ENCODE results near the gene OMD.

The OMD gene

DNA sequence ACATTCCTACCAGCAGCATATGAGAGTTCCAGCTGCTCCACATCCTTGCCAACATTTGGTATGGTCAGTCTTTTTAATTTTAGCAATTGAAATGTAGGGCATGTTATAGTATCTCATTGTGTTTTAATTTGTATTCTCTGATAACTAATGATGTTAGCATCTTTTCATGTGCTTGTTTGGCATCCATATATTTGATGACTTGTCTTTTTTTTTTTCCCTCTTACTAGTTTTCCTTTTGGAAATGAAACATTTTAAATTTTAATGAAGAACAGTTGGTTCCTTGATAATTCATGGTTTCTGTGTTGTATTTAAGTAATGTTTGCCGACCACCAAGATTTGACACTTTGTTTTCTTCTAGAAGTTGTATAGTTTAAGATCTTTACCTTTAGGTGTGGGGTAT is 28.7 kb downstream of the OMD start:
- Histone ChIP-seq H3K27ac (ENCODE audit: low read length) (no peak overlapping the region), H3K4me1 (ENCODE audit: control insufficient read depth, insufficient read depth, low read length) (no peaks in the 10 kb centered on the region), H3K27me3 (ENCODE audit: control insufficient read depth, insufficient read depth, low read length) (no peaks in the 10 kb centered on the region), H3K4me3 (ENCODE audit: low read length) (no peak overlapping the region), H3K9me3 (ENCODE audit: control insufficient read depth, insufficient read depth, low read length) (no peaks in the 10 kb centered on the region), H3K36me3 (ENCODE audit: control insufficient read depth, insufficient read depth, low read length) (no peaks in the 10 kb centered on the region)
- WGBS (ENCODE audit: insufficient coverage, insufficient read length) = no CpG with 5 or more reads among the region's 1 CpG
- DNase-seq (ENCODE audit: low read depth, low spot score) = no peak

DNA sequence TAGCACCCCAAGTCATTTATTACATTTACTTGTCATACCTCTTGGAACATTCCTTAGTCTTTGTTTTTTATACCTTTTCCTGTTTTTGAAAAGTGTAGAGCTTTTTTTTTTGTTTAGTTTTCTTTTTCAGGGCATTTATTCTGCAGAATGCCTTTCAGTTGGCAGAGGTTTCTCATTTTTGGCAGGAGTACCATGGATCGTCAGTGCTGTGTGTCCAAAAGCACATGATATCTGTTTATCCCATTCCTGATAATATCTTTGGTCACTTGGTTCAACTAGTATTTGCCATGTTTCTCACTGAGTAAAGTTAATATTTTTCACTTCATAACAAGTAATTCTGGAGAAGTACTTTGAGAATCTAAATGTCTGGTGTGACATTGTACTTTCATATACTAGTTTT is 30.6 kb downstream of the OMD start:
- WGBS (ENCODE audit: insufficient coverage, insufficient read length) = no CpG with 5 or more reads among the region's 1 CpG
- H3K27ac ChIP-seq (ENCODE audit: low read length) = no peak overlapping the region
- H3K9me3 ChIP-seq (ENCODE audit: control insufficient read depth, insufficient read depth, low read length) = no peaks in the 10 kb centered on the region
- H3K4me3 ChIP-seq (ENCODE audit: low read length) = no peak overlapping the region
- no peaks in the 10 kb centered on the region for H3K36me3 ChIP-seq (ENCODE audit: control insufficient read depth, insufficient read depth, low read length)
- no peaks in the 10 kb centered on the region for H3K4me1 ChIP-seq (ENCODE audit: control insufficient read depth, insufficient read depth, low read length)
- no peaks in the 10 kb centered on the region for H3K27me3 ChIP-seq (ENCODE audit: control insufficient read depth, insufficient read depth, low read length)
- no peak for DNase-seq (ENCODE audit: low read depth, low spot score)

DNA sequence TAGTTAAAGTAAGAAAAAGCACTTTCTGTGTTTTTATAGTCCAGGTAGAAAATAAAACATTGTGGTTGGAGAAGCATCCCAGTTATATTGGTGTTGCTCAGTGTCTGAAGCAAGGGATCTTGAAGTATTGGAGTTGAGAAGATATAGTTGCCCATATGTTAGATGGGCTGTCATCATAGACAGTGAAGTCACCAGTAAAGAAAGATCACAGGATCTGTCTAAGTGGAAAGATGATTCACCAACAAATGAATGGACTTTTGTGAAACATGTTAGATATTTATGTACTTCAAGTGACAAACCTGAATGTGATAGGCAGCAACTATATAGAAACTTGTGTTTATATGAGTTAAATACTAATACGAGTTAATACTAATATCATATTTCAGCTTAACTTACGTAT is 31.6 kb downstream of the OMD start:
- Histone ChIP-seq H3K27me3 (ENCODE audit: control insufficient read depth, insufficient read depth, low read length) (no peaks in the 10 kb centered on the region), H3K4me1 (ENCODE audit: control insufficient read depth, insufficient read depth, low read length) (no peaks in the 10 kb centered on the region), H3K4me3 (ENCODE audit: low read length) (no peak overlapping the region), H3K36me3 (ENCODE audit: control insufficient read depth, insufficient read depth, low read length) (no peaks in the 10 kb centered on the region), H3K9me3 (ENCODE audit: control insufficient read depth, insufficient read depth, low read length) (no peaks in the 10 kb centered on the region), H3K27ac (ENCODE audit: low read length) (no peak overlapping the region)
- no CpG with 5 or more reads among the region's 2 CpGs for WGBS (ENCODE audit: insufficient coverage, insufficient read length)
- DNase-seq (ENCODE audit: low read depth, low spot score) = no peak

DNA sequence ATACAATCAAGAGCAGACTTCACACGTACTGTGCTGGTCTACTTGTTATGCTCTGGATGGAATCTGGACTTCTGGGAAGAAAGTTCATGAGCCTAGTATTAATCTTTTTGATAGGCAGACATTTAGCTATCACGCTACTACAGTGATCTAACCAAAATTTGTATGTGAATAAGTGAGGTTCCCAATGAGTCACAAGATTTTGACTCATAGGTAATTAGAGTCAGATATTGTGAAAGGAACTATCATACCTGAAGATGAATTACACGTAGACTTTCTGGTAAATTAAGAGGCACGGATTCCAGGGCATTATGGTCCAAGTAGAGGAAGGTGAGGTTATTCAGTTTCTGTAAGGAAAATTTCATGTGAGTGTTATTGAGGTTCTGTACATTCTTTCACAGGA is 38.3 kb downstream of the OMD start:
- no peaks in the 10 kb centered on the region for H3K27me3 ChIP-seq (ENCODE audit: control insufficient read depth, insufficient read depth, low read length)
- H3K9me3 ChIP-seq (ENCODE audit: control insufficient read depth, insufficient read depth, low read length) = no peaks in the 10 kb centered on the region
- H3K4me3 ChIP-seq (ENCODE audit: low read length) = no peak overlapping the region
- H3K27ac ChIP-seq (ENCODE audit: low read length) = no peak overlapping the region
- no peaks in the 10 kb centered on the region for H3K36me3 ChIP-seq (ENCODE audit: control insufficient read depth, insufficient read depth, low read length)
- DNase-seq (ENCODE audit: low read depth, low spot score) = no peak
- H3K4me1 ChIP-seq (ENCODE audit: control insufficient read depth, insufficient read depth, low read length) = no peaks in the 10 kb centered on the region
- WGBS (ENCODE audit: insufficient coverage, insufficient read length) = no CpG with 5 or more reads among the region's 4 CpGs

DNA sequence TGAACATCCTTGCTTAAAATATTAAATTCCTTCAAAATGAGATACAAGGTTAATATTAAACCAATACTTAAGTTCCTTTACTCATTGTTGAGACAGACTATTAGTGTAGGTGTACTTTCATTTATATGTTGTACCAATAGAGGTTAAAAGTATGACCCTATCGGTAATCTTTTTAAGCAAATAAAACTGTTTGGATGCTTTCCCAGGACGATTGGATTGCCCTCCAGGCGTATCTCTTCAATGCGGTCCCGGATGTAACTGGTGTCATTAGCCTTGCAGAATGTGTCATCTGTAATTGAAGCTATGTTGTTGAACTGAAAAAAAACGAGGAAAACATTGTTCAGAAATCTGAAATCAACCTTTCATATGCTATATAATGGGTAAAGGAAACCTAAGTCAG is 38.8 kb downstream of the OMD start:
- H3K9me3 ChIP-seq (ENCODE audit: control insufficient read depth, insufficient read depth, low read length) = no peaks in the 10 kb centered on the region
- no CpG with 5 or more reads among the region's 6 CpGs for WGBS (ENCODE audit: insufficient coverage, insufficient read length)
- no peaks in the 10 kb centered on the region for H3K27me3 ChIP-seq (ENCODE audit: control insufficient read depth, insufficient read depth, low read length)
- no peaks in the 10 kb centered on the region for H3K4me1 ChIP-seq (ENCODE audit: control insufficient read depth, insufficient read depth, low read length)
- no peak overlapping the region for H3K27ac ChIP-seq (ENCODE audit: low read length)
- H3K36me3 ChIP-seq (ENCODE audit: control insufficient read depth, insufficient read depth, low read length) = no peaks in the 10 kb centered on the region
- DNase-seq (ENCODE audit: low read depth, low spot score) = no peak
- H3K4me3 ChIP-seq (ENCODE audit: low read length) = no peak overlapping the region

DNA sequence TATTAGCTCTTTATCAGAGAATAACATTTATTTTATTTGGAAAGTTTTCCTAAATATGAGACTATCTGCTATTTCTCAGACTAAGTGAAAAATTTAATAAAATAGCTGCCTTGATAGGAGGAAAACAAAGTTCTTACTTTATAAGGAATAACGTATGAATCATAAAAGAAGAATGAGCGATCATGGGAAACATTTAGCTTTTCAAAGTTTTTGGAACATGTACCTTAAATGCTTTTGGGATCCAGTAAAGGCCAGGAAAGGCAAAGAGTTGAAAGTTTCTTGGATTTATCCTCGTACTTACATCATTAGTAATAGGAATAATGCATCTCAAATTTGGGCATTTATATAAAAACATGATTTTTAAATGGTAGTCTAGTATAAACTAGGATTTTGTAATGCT is 39.3 kb downstream of the OMD start:
- H3K4me1 ChIP-seq (ENCODE audit: control insufficient read depth, insufficient read depth, low read length) = no peaks in the 10 kb centered on the region
- H3K9me3 ChIP-seq (ENCODE audit: control insufficient read depth, insufficient read depth, low read length) = no peaks in the 10 kb centered on the region
- H3K27ac ChIP-seq (ENCODE audit: low read length) = no peak overlapping the region
- no peak for DNase-seq (ENCODE audit: low read depth, low spot score)
- no peak overlapping the region for H3K4me3 ChIP-seq (ENCODE audit: low read length)
- whole genome bisulfite sequencing (ENCODE audit: insufficient coverage, insufficient read length) = no CpG with 5 or more reads among the region's 3 CpGs
- H3K27me3 ChIP-seq (ENCODE audit: control insufficient read depth, insufficient read depth, low read length) = no peaks in the 10 kb centered on the region
- H3K36me3 ChIP-seq (ENCODE audit: control insufficient read depth, insufficient read depth, low read length) = no peaks in the 10 kb centered on the region

DNA sequence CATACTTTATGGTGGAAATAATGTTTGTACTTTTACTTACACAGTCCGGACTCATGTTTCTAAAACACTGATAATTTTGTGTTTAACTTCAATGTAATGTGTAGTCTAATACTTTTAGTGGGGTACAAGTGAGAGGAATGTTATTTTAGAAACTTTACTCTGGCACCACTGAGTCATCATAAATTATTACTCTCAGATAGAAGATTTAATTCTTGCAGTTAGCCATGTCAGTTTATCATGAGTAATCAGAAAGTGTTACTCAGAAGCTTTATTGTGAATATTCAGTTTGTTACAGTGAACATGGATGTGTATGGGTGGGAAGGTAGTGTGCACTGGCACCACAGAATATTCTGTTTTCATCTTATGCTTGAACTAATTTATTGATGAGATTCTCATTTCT is 39.9 kb downstream of the OMD start:
- H3K27ac ChIP-seq (ENCODE audit: low read length) = no peak overlapping the region
- no peaks in the 10 kb centered on the region for H3K27me3 ChIP-seq (ENCODE audit: control insufficient read depth, insufficient read depth, low read length)
- H3K4me3 ChIP-seq (ENCODE audit: low read length) = no peak overlapping the region
- DNase-seq (ENCODE audit: low read depth, low spot score) = no peak
- H3K36me3 ChIP-seq (ENCODE audit: control insufficient read depth, insufficient read depth, low read length) = no peaks in the 10 kb centered on the region
- WGBS (ENCODE audit: insufficient coverage, insufficient read length) = no CpG with 5 or more reads among the region's 1 CpG
- no peaks in the 10 kb centered on the region for H3K9me3 ChIP-seq (ENCODE audit: control insufficient read depth, insufficient read depth, low read length)
- no peaks in the 10 kb centered on the region for H3K4me1 ChIP-seq (ENCODE audit: control insufficient read depth, insufficient read depth, low read length)

DNA sequence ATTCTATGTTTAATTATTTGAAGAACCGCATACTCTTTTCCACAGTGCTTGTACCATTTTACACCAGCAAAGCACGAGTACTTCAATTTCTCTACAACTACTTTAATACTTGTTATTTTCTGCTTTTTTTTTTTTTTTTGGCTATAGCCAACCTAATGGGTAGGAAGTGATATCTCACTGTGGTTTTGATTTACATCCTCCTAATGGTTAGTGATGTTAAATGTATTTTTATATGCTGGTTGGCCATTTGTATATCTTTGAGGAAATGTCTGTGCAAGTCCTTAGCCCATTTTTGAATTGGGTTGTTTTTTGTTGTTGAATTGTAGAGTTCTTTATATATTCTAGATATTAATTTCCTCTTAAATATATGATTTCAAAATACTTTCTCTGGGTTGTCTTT is 42.5 kb downstream of the OMD start:
- no peaks in the 10 kb centered on the region for H3K36me3 ChIP-seq (ENCODE audit: control insufficient read depth, insufficient read depth, low read length)
- no peak overlapping the region for H3K4me3 ChIP-seq (ENCODE audit: low read length)
- H3K27me3 ChIP-seq (ENCODE audit: control insufficient read depth, insufficient read depth, low read length) = no peaks in the 10 kb centered on the region
- no peaks in the 10 kb centered on the region for H3K9me3 ChIP-seq (ENCODE audit: control insufficient read depth, insufficient read depth, low read length)
- no peak for DNase-seq (ENCODE audit: low read depth, low spot score)
- no peak overlapping the region for H3K27ac ChIP-seq (ENCODE audit: low read length)
- WGBS (ENCODE audit: insufficient coverage, insufficient read length) = no CpG with 5 or more reads among the region's 2 CpGs
- peaks cover 2% of the 10 kb centered on the region; the same call in 1 of the 2 replicates for H3K4me1 ChIP-seq (ENCODE audit: control insufficient read depth, insufficient read depth, low read length)

DNA sequence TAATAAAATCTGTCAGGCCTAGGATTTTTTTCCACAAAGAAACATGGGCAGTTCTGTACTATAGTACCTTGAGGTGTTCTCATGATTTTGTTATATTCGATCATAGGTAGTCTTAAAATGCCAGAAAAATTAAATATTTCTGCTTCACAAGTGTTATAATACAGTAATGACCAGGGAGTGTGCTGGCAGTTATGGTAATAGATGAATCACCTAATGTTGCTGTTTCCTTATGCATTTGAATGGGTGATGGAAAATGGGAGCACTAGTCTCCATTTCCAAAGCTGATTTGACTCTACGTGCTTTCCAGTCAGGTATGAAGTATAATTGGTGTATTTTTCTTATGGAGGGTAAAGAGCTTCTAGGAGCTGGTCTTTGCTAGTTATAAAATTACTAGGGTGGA is 43.7 kb downstream of the OMD start:
- Histone ChIP-seq H3K36me3 (ENCODE audit: control insufficient read depth, insufficient read depth, low read length) (no peaks in the 10 kb centered on the region), H3K27ac (ENCODE audit: low read length) (no peak overlapping the region), H3K4me1 (ENCODE audit: control insufficient read depth, insufficient read depth, low read length) (peaks cover 2% of the 10 kb centered on the region; the same call in 1 of the 2 replicates), H3K4me3 (ENCODE audit: low read length) (no peak overlapping the region), H3K9me3 (ENCODE audit: control insufficient read depth, insufficient read depth, low read length) (no peaks in the 10 kb centered on the region), H3K27me3 (ENCODE audit: control insufficient read depth, insufficient read depth, low read length) (no peaks in the 10 kb centered on the region)
- DNase-seq (ENCODE audit: low read depth, low spot score) = no peak
- WGBS (ENCODE audit: insufficient coverage, insufficient read length) = no CpG with 5 or more reads among the region's 2 CpGs

DNA sequence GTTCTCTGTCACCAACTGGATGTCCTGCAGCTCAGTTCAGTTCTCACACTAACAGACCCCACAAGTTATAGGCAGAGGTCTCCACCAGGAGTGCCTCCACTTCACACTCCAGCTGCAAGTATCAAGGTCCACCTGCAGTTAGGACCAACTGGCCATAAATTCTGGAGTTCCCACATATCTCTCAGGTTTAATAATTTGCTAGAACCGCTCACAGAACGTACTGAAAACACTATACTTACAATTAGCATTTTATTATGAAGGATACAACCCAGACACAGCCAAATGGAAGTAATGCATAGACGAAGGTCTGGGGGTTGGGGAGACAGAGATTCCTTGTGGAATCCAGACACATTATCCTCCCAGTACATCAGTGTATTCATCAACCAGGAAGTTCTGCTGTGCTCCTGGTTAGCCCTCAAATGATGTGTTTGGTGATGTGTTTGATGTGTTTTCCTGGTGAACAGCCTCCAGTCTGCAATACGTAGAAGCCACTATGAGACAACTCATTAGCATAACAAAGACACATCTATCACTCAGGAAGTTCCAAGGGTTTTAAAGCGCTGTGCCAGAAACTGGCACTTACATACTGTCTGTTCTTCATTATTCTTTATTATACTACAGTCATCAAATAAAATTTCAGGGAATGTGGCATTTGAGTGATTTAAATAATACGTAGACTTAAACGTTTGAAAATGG is 45.3 kb downstream of the OMD start:
- DNase-seq (ENCODE audit: low read depth, low spot score) = no peak
- H3K27ac ChIP-seq (ENCODE audit: low read length) = no peak overlapping the region
- H3K27me3 ChIP-seq (ENCODE audit: control insufficient read depth, insufficient read depth, low read length) = no peaks in the 10 kb centered on the region
- WGBS (ENCODE audit: insufficient coverage, insufficient read length) = no CpG with 5 or more reads among the region's 7 CpGs
- no peaks in the 10 kb centered on the region for H3K9me3 ChIP-seq (ENCODE audit: control insufficient read depth, insufficient read depth, low read length)
- peaks cover 2% of the 10 kb centered on the region; the same call in 1 of the 2 replicates for H3K4me1 ChIP-seq (ENCODE audit: control insufficient read depth, insufficient read depth, low read length)
- no peaks in the 10 kb centered on the region for H3K36me3 ChIP-seq (ENCODE audit: control insufficient read depth, insufficient read depth, low read length)
- no peak overlapping the region for H3K4me3 ChIP-seq (ENCODE audit: low read length)

DNA sequence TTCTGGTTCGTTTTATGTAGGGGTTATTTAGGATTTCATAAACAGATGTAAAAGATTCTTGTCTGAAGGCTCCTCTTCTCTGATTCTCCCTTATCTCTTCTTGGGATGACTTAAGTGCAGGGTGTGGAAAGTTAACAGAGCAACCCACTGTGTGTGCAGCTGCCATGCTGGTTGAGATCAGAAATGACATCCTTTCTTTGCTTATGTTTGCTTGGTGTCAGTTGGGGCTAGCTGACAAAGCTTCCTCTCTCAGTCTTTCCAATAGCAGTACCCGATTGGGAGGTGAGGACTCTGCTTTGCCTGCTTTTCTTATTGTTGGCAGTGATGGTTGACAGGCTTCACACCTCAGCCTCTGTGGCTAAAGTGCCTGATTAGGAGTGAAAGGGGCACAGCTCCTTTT is 46.4 kb downstream of the OMD start:
- Histone ChIP-seq H3K36me3 (ENCODE audit: control insufficient read depth, insufficient read depth, low read length) (no peaks in the 10 kb centered on the region), H3K4me3 (ENCODE audit: low read length) (no peak overlapping the region), H3K4me1 (ENCODE audit: control insufficient read depth, insufficient read depth, low read length) (peaks cover 2% of the 10 kb centered on the region; the same call in 1 of the 2 replicates), H3K27ac (ENCODE audit: low read length) (no peak overlapping the region), H3K27me3 (ENCODE audit: control insufficient read depth, insufficient read depth, low read length) (no peaks in the 10 kb centered on the region), H3K9me3 (ENCODE audit: control insufficient read depth, insufficient read depth, low read length) (no peaks in the 10 kb centered on the region)
- no peak for DNase-seq (ENCODE audit: low read depth, low spot score)
- whole genome bisulfite sequencing (ENCODE audit: insufficient coverage, insufficient read length) = no CpG with 5 or more reads among the region's 2 CpGs

All from iPS DF 6.9 (cell line).